Kidney epithelial cell (primary cell): ENCODE results near the gene SURF2. TPM values are rescaled to one million over a fixed set of nuclear protein-coding genes. Genes with fewer than 3 reads are reported as not detected.

Experiments used
- DNase-seq: peaks from one replicate; pipeline ENCODE4 v3.0.0-alpha.2; 2010; ENCODE audit warnings: low read depth
- H3K27me3 ChIP-seq: 2 replicates; pipeline ENCODE4 v1.6.0; 2011; ENCODE audit warnings: low read length; ENCODE audit not compliant: control insufficient read depth, insufficient read depth
- H3K36me3 ChIP-seq: 2 replicates; pipeline ENCODE4 v1.5.1; 2011; ENCODE audit warnings: low read length; ENCODE audit not compliant: control insufficient read depth, insufficient read depth
- H3K4me3 ChIP-seq: 2 replicates; pipeline ENCODE4 v1.5.1; 2011; ENCODE audit warnings: low read depth, mild to moderate bottlenecking, control low read depth, low read length
- CTCF ChIP-seq: IDR thresholded peaks from 2 replicates; pipeline ENCODE4 v1.5.1; 2011; ENCODE audit warnings: mild to moderate bottlenecking, moderate library complexity, low read length, control low read depth, inconsistent platforms; ENCODE audit not compliant: insufficient read depth, poor library complexity, severe bottlenecking
- total RNA-seq: library from RNA; depleted of rRNA; stranded (reverse); fragments of >200 nt; gene quantifications from 2 replicates; pipeline ENCODE4 v1.2.3, GENCODE V29; 2015

The SURF2 gene
- total RNA-seq, 1 donor from 2014 or later, result 38.7 TPM

- Histone ChIP-seq H3K4me3 (no peak overlapping the region), H3K36me3 (peaks cover 8% of the 10 kb centered on the region), H3K27me3 (no peaks in the 10 kb centered on the region)
- no peak for TF ChIP-seq CTCF
- DNase-seq, result no peak
These were observed 10.8 kb upstream of the SURF2 start for GRCh38 chr9:133345596-133345995.

GRCh38 chr9:133346021-133346785 is 10.1 kb upstream of the SURF2 start:
- no peak for TF ChIP-seq CTCF
- DNase-seq, result no peak
- peaks cover 9% of the 10 kb centered on the region for H3K36me3 ChIP-seq

GRCh38 chr9:133347515-133347984 is 8.8 kb upstream of the SURF2 start:
- H3K36me3 ChIP-seq, result peaks cover 12% of the 10 kb centered on the region
- peak overlapping the region; percentile 78 for H3K4me3 ChIP-seq
- no peak for TF ChIP-seq CTCF
- H3K27me3 ChIP-seq, result no peaks in the 10 kb centered on the region
- DNase-seq, result no peak

More at GRCh38 chr9:133346021-133346785, 10.1 kb upstream of the SURF2 start:
- Histone ChIP-seq H3K27me3 (no peaks in the 10 kb centered on the region), H3K4me3 (peak overlapping the region; percentile 78)

GRCh38 chr9:133347985-133348717 is 8.2 kb upstream of the SURF2 start, which contains the start of the genes MED22 and RPL7A:
Gene MED22, minus strand, starts transcription at chr9:133348131. Its CDS starts 1,469 bp downstream, at chr9:133346662.
Gene RPL7A, plus strand, starts transcription at chr9:133348218. Its CDS starts 26 bp downstream, at chr9:133348244.
- Histone ChIP-seq H3K4me3 (peak within 1 kb of the TSS; percentile 78), H3K27me3 (no peaks in the 10 kb centered on the region), H3K36me3 (peaks cover 10% of the 10 kb centered on the region)
- no peak for TF ChIP-seq CTCF
- peak; percentile 89 for DNase-seq

GRCh38 chr9:133348718-133349573 is 7.4 kb upstream of the SURF2 start:
- no peak for DNase-seq
- TF ChIP-seq CTCF, result no peak
- Histone ChIP-seq H3K36me3 (peaks cover 10% of the 10 kb centered on the region), H3K27me3 (no peaks in the 10 kb centered on the region), H3K4me3 (peak overlapping the region; percentile 78)
